Astrocyte of the cerebellum (primary cell): Measurements from ENCODE around the gene CRYL1.

ENCODE experiments used
- DNase-seq: peaks from one replicate; pipeline ENCODE4 v3.0.0-alpha.2; 2011; ENCODE audit warnings: low read depth
- H3K4me3 ChIP-seq: 2 replicates; pipeline ENCODE4 v1.5.1; 2011; ENCODE audit warnings: mild to moderate bottlenecking, low read depth, low read length, moderate library complexity
- CTCF ChIP-seq: IDR thresholded peaks from 2 replicates; pipeline ENCODE4 v1.5.1; 2012; ENCODE audit warnings: low read length, low read depth, moderate library complexity, mild to moderate bottlenecking; ENCODE audit errors: missing control alignments
- in situ Hi-C: cut with HindIII; loops from 2 replicates; pipeline ENCODE4 v1.10.0; 2017; ENCODE audit warnings: low sequenced_read_pairs

CRYL1 gene

DNA sequence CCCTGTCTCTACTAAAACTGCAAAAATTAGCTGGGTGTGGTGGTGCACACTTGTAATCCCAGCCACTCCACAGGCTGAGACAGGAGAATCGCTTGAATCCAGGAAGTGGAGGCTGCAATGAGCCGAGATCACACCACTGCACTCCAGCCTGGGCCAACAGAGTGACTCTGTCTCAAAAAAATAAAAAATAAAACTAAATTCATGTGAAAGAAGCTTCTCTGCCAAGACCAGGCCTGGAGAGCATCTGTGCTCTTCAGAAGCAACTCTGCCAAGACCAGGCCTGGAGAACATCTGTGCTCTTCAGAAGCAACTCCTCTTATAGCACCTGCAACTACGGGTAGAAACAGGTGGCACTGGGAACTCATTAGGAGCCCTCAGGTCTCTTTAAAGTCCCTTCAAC, 37.7 kb downstream of the CRYL1 start:
- in situ Hi-C loops = no loop called here

DNA sequence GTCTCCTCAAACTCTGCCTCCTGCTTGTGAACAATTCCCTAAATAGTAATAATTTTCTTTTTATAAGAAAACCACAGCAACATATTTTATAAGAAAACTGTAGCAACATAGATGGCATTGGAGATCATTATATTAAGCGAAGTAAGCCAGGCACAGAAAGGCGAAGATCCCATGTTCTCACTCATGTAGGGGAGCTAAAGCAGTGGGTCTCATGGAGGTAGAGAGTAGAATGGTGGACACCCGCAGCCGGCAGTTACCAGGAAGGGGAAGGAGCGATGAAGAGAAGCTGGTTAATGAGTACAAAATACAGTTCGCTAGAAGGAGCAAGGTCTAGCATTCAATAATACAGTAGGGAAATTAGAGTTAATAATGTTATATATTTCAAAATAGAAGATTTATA, 42.9 kb downstream of the CRYL1 start:
- no peak for DNase-seq
- no peak for TF ChIP-seq CTCF
- H3K4me3 ChIP-seq = no peak overlapping the region
- in situ Hi-C loops = no loop called here

More for the DNA sequence above, 37.7 kb downstream of the CRYL1 start:
- no peak for DNase-seq
- TF ChIP-seq CTCF = no peak
- no peak overlapping the region for H3K4me3 ChIP-seq

DNA sequence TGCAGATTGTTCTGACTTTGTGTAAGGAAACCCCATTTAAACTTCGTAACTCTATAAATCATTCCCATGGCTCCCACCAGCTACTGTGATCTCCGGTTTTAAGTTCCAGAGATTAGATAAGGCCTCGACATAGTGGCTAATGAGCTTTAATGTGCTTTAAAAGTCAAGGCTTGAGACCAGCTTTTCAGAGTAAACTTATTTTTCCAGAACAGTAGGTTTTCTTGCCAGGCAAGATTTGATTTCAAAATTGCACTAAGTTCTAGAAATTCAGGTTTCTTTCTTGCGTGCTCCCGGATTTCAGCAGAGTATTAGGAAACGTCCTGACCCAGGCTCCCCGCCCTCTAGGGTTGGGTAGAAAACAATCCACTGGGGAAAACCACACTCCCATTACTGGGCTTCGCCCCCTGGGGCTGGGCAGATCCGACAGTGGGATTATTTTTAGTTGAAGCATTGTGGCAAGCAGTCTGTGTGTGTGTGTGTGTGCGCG, 43.3 kb downstream of the CRYL1 start:
- TF ChIP-seq CTCF = no peak
- in situ Hi-C loops = no loop called here
- no peak for DNase-seq
- H3K4me3 ChIP-seq = no peak overlapping the region

GRCh38 chr13:20477394-20477793, 48.3 kb downstream of the CRYL1 start:
- no peak for DNase-seq
- in situ Hi-C loops = no loop called here
- no peak for TF ChIP-seq CTCF
- H3K4me3 ChIP-seq = no peak overlapping the region

GRCh38 chr13:20475927-20476691, 49.5 kb downstream of the CRYL1 start:
- in situ Hi-C loops = no loop called here
- DNase-seq = no peak
- no peak overlapping the region for H3K4me3 ChIP-seq
- no peak for TF ChIP-seq CTCF

DNA sequence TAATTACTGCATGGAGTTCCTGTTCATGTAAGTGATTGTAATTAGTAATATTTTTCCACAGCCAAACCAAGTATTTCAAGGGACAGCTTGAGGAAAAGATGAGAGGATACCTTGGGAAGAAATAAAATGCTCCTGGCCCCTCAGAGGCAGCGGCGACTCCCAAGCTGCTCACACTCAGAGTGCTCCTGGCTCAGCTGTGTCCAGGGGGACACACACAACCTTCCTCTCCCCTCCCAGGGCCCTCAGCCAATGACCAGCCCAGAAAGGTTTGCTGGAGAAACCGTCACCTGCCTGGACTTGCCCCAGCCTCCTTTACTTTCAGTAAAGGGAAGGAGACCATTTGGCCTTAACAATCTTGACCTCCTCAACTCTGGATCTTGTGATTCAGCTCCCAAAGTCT, 51.1 kb downstream of the CRYL1 start:
- DNase-seq = no peak
- in situ Hi-C loops = no loop called here
- no peak for TF ChIP-seq CTCF
- no peak overlapping the region for H3K4me3 ChIP-seq

- no peak for DNase-seq
- TF ChIP-seq CTCF = no peak
- in situ Hi-C loops = no loop called here
- no peak overlapping the region for H3K4me3 ChIP-seq
Observed at GRCh38 chr13:20473888-20474287, 51.8 kb downstream of the CRYL1 start.
